Measurements from ENCODE around the gene EFNA2. TPM values are rescaled to one million over a fixed set of nuclear protein-coding genes. Genes with fewer than 3 reads are reported as not detected.

Gene EFNA2
- total and polyA plus RNA-seq, 2 of the 8 experiments (the other 6 are each of a cell fraction or from before 2014, with no cell fraction given), result 4.0 to 7.0 TPM

- H3K36me3 ChIP-seq (ENCODE audit: control insufficient read depth in 2 of 4, insufficient read depth in 4 of 4, low read length in 3 of 4), result peaks cover 9 to 24% (median 16%) of the 10 kb centered on the region in 4 experiments
- FAIRE-seq (no peak), DNase-seq (ENCODE audit: low read depth in 1 of 2, low spot score in 2 of 2) (no peak)
- no peak overlapping the region for H3K56ac ChIP-seq (replicated peaks; ENCODE audit: insufficient read length, low read depth, low read length)
- TF ChIP-seq, protein P1, sequence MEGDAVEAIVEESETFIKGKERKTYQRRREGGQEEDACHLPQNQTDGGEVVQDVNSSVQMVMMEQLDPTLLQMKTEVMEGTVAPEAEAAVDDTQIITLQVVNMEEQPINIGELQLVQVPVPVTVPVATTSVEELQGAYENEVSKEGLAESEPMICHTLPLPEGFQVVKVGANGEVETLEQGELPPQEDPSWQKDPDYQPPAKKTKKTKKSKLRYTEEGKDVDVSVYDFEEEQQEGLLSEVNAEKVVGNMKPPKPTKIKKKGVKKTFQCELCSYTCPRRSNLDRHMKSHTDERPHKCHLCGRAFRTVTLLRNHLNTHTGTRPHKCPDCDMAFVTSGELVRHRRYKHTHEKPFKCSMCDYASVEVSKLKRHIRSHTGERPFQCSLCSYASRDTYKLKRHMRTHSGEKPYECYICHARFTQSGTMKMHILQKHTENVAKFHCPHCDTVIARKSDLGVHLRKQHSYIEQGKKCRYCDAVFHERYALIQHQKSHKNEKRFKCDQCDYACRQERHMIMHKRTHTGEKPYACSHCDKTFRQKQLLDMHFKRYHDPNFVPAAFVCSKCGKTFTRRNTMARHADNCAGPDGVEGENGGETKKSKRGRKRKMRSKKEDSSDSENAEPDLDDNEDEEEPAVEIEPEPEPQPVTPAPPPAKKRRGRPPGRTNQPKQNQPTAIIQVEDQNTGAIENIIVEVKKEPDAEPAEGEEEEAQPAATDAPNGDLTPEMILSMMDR (IDR thresholded peaks at IDR 0.05; ENCODE audit: control extremely low read depth in 1 of 3, insufficient read depth in 1 of 3, low read depth in 1 of 3, low read length in 3 of 3), result no peak
- no peak for TF ChIP-seq PHF8 (conservative IDR thresholded peaks at IDR 0.05; ENCODE audit: low read depth, low read length)
- 88% methylated on average over 12 of the region's 12 CpGs; no CpG with 5 or more reads in 1 of the 2 experiments for WGBS, 2 experiments (ENCODE audit: extremely low coverage in 1 of 2, insufficient coverage in 1 of 2, insufficient read length in 1 of 2, insufficient replicate concordance in 2 of 2, low coverage in 1 of 2, low lambda C conversion rate in 2 of 2, missing lambda C conversion rate in 1 of 2)
- H3K14ac ChIP-seq (ENCODE audit: insufficient read length), result no peak overlapping the region
- H3K4ac ChIP-seq (replicated peaks; ENCODE audit: insufficient read length, low read depth, low read length), result no peak overlapping the region
- no peak overlapping the region for H3K18ac ChIP-seq (ENCODE audit: extremely low read depth, low read length)
- no peaks in the 10 kb centered on the region for H3K9me3 ChIP-seq (ENCODE audit: insufficient read depth in 2 of 2, low read depth in 1 of 2, low read length in 1 of 2)
- H2AFZ ChIP-seq (ENCODE audit: low read length), result no peak overlapping the region
- H2BK12ac ChIP-seq (ENCODE audit: low read depth, low read length), result no peak overlapping the region
- H2BK120ac ChIP-seq (replicated peaks; ENCODE audit: low read depth, low read length), result no peak overlapping the region
- H3K79me2 ChIP-seq (ENCODE audit: control insufficient read depth in 1 of 2, insufficient read depth in 2 of 2, low read length in 2 of 2), result peaks cover 0 to 10% of the 10 kb centered on the region in 2 experiments; a peak in 1 of 4 replicates
- H3K4me1 ChIP-seq (replicated peaks in 1 of 4; ENCODE audit: control insufficient read depth in 3 of 4, insufficient read depth in 4 of 4, low read length in 3 of 4), result peaks cover 0 to 20% (median 14%) of the 10 kb centered on the region in 4 experiments; a peak in 5 of 7 replicates
- H3K4me3 ChIP-seq (ENCODE audit: extremely low read depth in 1 of 4, insufficient read depth in 2 of 4, low read depth in 3 of 4, low read length in 4 of 4), result no peak overlapping the region
- H3K23ac ChIP-seq (ENCODE audit: insufficient read length), result no peak overlapping the region
- no peak overlapping the region for H2AK5ac ChIP-seq (ENCODE audit: low read depth, low read length)
- H3K27me3 ChIP-seq (replicated peaks in 1 of 4; ENCODE audit: control insufficient read depth in 3 of 4, extremely low read depth in 1 of 4, insufficient read depth in 3 of 4, low read length in 3 of 4), result no peaks in the 10 kb centered on the region
- H3K4me2 ChIP-seq (ENCODE audit: insufficient read depth in 1 of 2, low read depth in 2 of 2, low read length in 2 of 2), result no peak overlapping the region
- H4K91ac ChIP-seq (replicated peaks; ENCODE audit: insufficient read length, low read length), result no peak overlapping the region
- H3K79me1 ChIP-seq (ENCODE audit: low read depth, low read length), result peaks cover 9% of the 10 kb centered on the region
- peaks cover 2 to 17% of the 10 kb centered on the region in 2 experiments for H4K20me1 ChIP-seq (replicated peaks in 1 of 2; ENCODE audit: control insufficient read depth in 1 of 2, insufficient read depth in 2 of 2, low read length in 2 of 2)
- H3K23me2 ChIP-seq (ENCODE audit: low read depth, low read length), result peaks cover 10% of the 10 kb centered on the region; the same call in 1 of the 2 replicates
- H4K5ac ChIP-seq (ENCODE audit: insufficient read length, low read depth, low read length), result no peak overlapping the region
- H3K27ac ChIP-seq (ENCODE audit: low read depth, low read length), result no peak overlapping the region
- CTCF ChIA-PET (ENCODE audit: partially characterized antibody), result interaction anchor here (1.0 to 4.0 kb wide), 7 partner anchors 12 to 105 kb away, joined by 3 to 14 read pairs (median 4); no protein-coding TSS in a partner anchor
- H2BK5ac ChIP-seq (ENCODE audit: low read depth, low read length), result no peak overlapping the region
- no peak overlapping the region for H3K9ac ChIP-seq (replicated peaks in 1 of 4; ENCODE audit: extremely low read depth in 1 of 4, low read depth in 3 of 4, low read length in 3 of 4)
- POLR2A ChIA-PET (ENCODE audit: partially characterized antibody), result interaction anchor here (0.7 to 11.4 kb wide), 5 partner anchors 17 to 102 kb away, joined by 3 to 331 read pairs (median 5); partner anchors contain the start of gene CIRBP
- no peak overlapping the region for H2BK15ac ChIP-seq (ENCODE audit: low read length)
- no peak overlapping the region for H2BK20ac ChIP-seq (ENCODE audit: low read length)
- no peak overlapping the region for H4K8ac ChIP-seq (ENCODE audit: extremely low read depth, insufficient read depth, low read length)
These were observed 7.6 kb upstream of the EFNA2 start for GRCh38 chr19:1278074-1278473.
